ENCODE data around the gene CAPN12.

DNA sequence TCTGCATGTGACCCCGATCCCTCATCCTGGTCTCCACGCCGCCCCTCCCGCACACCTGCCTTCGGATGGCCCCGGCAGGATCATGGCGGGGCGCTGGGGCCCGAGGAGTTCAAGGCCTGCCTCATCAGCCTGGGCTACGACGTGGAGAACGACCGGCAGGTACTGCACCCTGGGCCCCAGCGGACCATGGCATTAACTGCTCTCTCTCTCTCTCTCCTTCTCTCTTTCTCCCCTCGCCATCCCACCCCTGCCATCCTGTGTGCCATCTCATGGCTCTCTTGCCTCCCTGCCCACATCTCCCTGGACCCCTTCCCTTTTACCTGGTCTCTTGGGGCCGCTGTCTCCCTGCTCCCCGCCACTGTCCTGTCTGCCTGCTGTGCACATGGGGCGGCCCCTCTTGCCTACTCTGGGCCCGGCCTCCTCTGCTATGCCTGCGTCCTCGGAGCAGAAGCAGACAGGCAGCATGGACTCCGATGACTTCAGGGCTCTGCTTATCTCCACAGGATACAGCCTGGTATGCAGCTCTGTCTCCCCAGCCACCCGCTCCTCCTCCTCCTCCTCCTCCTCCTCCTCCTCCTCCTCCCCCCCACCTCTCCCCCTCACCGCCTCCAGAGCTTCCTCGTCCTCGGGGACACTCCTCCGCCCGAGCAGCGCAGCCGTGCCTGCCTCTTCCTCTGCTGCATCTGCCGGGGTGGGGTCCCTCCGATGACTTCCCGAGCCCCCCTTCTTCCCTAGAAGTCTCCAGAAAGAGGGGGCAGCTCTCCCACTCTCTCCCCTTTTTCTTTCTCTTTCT lies 16.2 kb downstream of the CAPN12 start:
- TF ChIP-seq POLR2A (IDR thresholded peaks at IDR 0.05; ENCODE audit: control extremely low read depth in 1 of 2, low read depth in 2 of 2, low read length in 2 of 2) (no peak), CBX5 (IDR thresholded peaks at IDR 0.05; ENCODE audit: low read depth, low read length) (no peak), CTCF (IDR thresholded peaks at IDR 0.05; ENCODE audit: control extremely low read depth in 1 of 3, insufficient read depth in 1 of 3, low read depth in 1 of 3, low read length in 3 of 3) (no peak), SIN3A (conservative IDR thresholded peaks at IDR 0.05 in 1 of 2, IDR thresholded peaks at IDR 0.05 in 1 of 2; ENCODE audit: low read depth in 1 of 2, low read length in 2 of 2) (no peak), RAD21 (IDR thresholded peaks at IDR 0.05 in 1 of 2, conservative IDR thresholded peaks at IDR 0.05 in 1 of 2; ENCODE audit: low read depth in 2 of 2, low read length in 2 of 2) (no peak), SP1 (IDR thresholded peaks at IDR 0.05; ENCODE audit: low read depth, low read length) (no peak), BACH1 (IDR thresholded peaks at IDR 0.05; ENCODE audit: low read length) (no peak), ZNF274 (IDR thresholded peaks at IDR 0.05; ENCODE audit: borderline replicate concordance, extremely low read depth, low read length) (no peak), CHD2 (IDR thresholded peaks at IDR 0.05; ENCODE audit: low read length) (no peak), USF2 (IDR thresholded peaks at IDR 0.05; ENCODE audit: low read length) (no peak)
